Upper lobe of left lung (tissue), 6 donors: ENCODE data around the gene SLC23A2. TPM values are rescaled to one million over a fixed set of nuclear protein-coding genes. Genes with fewer than 3 reads are reported as not detected.

ENCODE experiments used
- ATAC-seq, 2 donors: fragments of 200-7000 bp; cut with Tn5 transposase; one replicate each; pipeline ENCODE4 v1.9.1; 2022; ENCODE audit warnings: mild to moderate bottlenecking in 2 of 2, moderate library complexity in 2 of 2; ENCODE audit not compliant: low FRiP score in 2 of 2
- DNase-seq, 2 donors: peaks; one replicate each; pipeline ENCODE4 v3.0.0-alpha.2; 2019 to 2020
- H3K27ac ChIP-seq, 4 donors: fragments of 200-600 bp; sonication (generic); one replicate each; pipeline ENCODE4 v1.5.1; 2016 to 2019
- H3K27me3 ChIP-seq, 4 donors: fragments of 200-600 bp; sonication (generic); one replicate each; pipeline ENCODE4 v1.5.1; 2017 to 2019
- H3K36me3 ChIP-seq, 4 donors: fragments of 200-600 bp; sonication (generic); one replicate each; pipeline ENCODE4 v1.5.1; 2016 to 2019
- H3K4me1 ChIP-seq, 4 donors: fragments of 200-600 bp; sonication (generic); one replicate each; pipeline ENCODE4 v1.5.1; 2018 to 2019
- H3K4me3 ChIP-seq, 4 donors: fragments of 200-600 bp; sonication (generic); one replicate each; pipeline ENCODE4 v1.5.1; 2017 to 2019; ENCODE audit warnings: mild to moderate bottlenecking in 2 of 4, moderate library complexity in 1 of 4
- H3K9me3 ChIP-seq, 4 donors: fragments of 200-600 bp; sonication (generic); one replicate each; pipeline ENCODE4 v1.5.1; 2018 to 2019
- EP300 ChIP-seq, 4 donors: sonication (generic); formaldehyde crosslinking; IDR thresholded peaks; one replicate each; pipeline ENCODE4 v1.5.1; 2017; ENCODE audit warnings: antibody characterized with exemption in 4 of 4, control low read depth in 2 of 4
- POLR2A ChIP-seq, 4 donors: fragments of 450-650 bp; IDR thresholded peaks; one replicate each; pipeline ENCODE4 v1.5.1; 2016 to 2017; ENCODE audit warnings: antibody characterized with exemption in 4 of 4, mild to moderate bottlenecking in 2 of 4
- POLR2AphosphoS5 ChIP-seq, 2 donors: sonication (generic); formaldehyde crosslinking; IDR thresholded peaks; one replicate each; pipeline ENCODE4 v1.5.1; 2017; ENCODE audit warnings: antibody characterized with exemption in 2 of 2
- WGBS, 2 donors: methylation state at CpG; one replicate each; pipeline ENCODE4 v1.1.5; 2017 to 2018; 5-methylcytosine and 5-hydroxymethylcytosine counted together
- total RNA-seq, 6 donors: library from RNA; depleted of rRNA in 4 of 6; stranded (reverse); fragments of >200 nt in 4 of 6; gene quantifications; one replicate each; pipeline versions ENCODE4 v1.1.0 to v1.2.1, GENCODE V29; 2016 to 2021
- TF ChIP-seq, protein P1 (sequence below), 6 experiments: fragments of 450-650 bp in 4 of 6; fragments of 200-600 bp in 2 of 6; sonication (generic) in 2 of 6; IDR thresholded peaks; one replicate each; pipeline ENCODE4 v1.5.1; 2016 to 2019; ENCODE audit warnings: antibody characterized with exemption in 6 of 6
- donor health status: DM: no; HTN: no; CAD: no; lungs with moderate emphysema.
- donor health status: DM: no; HTN: yes; CAD: no; lungs with severe emphysema.

SLC23A2 gene
- total RNA-seq, 6 donors from 2014 or later = 13.1 to 26.2 (median 19.2) TPM

DNA sequence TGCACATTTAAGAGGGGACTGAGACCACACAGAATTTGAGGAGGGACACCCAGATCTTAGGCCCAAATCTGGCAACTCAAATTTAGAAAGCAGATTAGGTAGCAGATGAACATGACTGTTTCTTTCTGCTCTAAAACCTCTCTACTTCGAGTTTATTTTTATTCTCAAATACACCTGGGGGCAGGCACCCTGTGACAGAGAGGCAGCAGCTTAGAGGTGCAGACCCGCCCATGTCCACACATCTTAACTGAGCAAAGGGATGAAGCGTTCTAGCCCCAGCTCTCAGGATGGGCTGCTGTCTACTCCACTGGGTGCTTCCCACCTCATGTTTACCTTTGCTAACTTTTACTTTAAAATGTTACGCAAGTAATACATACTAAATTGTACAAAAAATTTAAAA lies 125.0 kb downstream of the SLC23A2 start:
- H3K4me1 ChIP-seq = no peaks in the 10 kb centered on the region
- no peak overlapping the region for H3K4me3 ChIP-seq
- ATAC-seq (no peak), DNase-seq (no peak)
- WGBS, 2 donors = 91 to 94% methylated on average over 4 of the region's 4 CpGs
- no peak overlapping the region for H3K27ac ChIP-seq
- TF ChIP-seq, protein P1, sequence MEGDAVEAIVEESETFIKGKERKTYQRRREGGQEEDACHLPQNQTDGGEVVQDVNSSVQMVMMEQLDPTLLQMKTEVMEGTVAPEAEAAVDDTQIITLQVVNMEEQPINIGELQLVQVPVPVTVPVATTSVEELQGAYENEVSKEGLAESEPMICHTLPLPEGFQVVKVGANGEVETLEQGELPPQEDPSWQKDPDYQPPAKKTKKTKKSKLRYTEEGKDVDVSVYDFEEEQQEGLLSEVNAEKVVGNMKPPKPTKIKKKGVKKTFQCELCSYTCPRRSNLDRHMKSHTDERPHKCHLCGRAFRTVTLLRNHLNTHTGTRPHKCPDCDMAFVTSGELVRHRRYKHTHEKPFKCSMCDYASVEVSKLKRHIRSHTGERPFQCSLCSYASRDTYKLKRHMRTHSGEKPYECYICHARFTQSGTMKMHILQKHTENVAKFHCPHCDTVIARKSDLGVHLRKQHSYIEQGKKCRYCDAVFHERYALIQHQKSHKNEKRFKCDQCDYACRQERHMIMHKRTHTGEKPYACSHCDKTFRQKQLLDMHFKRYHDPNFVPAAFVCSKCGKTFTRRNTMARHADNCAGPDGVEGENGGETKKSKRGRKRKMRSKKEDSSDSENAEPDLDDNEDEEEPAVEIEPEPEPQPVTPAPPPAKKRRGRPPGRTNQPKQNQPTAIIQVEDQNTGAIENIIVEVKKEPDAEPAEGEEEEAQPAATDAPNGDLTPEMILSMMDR (IDR thresholded peaks at IDR 0.05) = no peak
- TF ChIP-seq POLR2A (IDR thresholded peaks at IDR 0.05) (no peak), POLR2AphosphoS5 (IDR thresholded peaks at IDR 0.05) (no peak), EP300 (IDR thresholded peaks at IDR 0.05) (no peak)
- H3K36me3 ChIP-seq = peaks cover 0 to 49% (median 22%) of the 10 kb centered on the region in 4 donors
- no peaks in the 10 kb centered on the region for H3K9me3 ChIP-seq
- no peaks in the 10 kb centered on the region for H3K27me3 ChIP-seq

DNA sequence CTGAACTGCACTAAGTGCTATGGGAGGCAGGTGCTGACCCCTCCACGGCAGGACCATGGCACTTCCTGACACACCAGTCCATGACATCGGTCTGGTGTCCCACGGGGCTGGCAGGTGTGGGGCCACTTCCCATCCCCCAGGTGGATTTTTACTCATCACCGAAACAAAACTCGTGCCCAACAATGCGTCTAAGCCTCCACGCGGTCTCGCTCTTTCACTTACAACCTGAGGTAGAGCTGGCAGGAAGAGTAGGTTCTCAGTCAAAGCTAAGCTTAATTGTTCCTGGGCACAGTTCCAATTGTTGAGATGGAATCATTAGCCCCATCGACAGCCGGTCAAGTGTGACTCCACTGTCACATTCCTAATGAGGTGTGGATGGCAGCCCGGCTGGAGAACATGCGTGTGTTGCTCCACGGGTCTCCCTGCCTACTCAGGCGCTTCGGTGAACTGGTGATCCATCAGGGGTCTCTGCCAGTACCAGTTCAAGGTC lies 125.7 kb downstream of the SLC23A2 start:
- no peaks in the 10 kb centered on the region for H3K9me3 ChIP-seq
- no peaks in the 10 kb centered on the region for H3K4me1 ChIP-seq
- H3K36me3 ChIP-seq = peaks cover 0 to 51% (median 22%) of the 10 kb centered on the region in 4 donors
- no peak overlapping the region for H3K4me3 ChIP-seq
- TF ChIP-seq, protein P1 (IDR thresholded peaks at IDR 0.05) = no peak
- TF ChIP-seq POLR2A (IDR thresholded peaks at IDR 0.05) (no peak), EP300 (IDR thresholded peaks at IDR 0.05) (no peak), POLR2AphosphoS5 (IDR thresholded peaks at IDR 0.05) (no peak)
- WGBS, 2 donors = 77 to 80% methylated on average over 16 of the region's 16 CpGs
- H3K27me3 ChIP-seq = no peaks in the 10 kb centered on the region
- ATAC-seq (no peak), DNase-seq (no peak)
- H3K27ac ChIP-seq = no peak overlapping the region

DNA sequence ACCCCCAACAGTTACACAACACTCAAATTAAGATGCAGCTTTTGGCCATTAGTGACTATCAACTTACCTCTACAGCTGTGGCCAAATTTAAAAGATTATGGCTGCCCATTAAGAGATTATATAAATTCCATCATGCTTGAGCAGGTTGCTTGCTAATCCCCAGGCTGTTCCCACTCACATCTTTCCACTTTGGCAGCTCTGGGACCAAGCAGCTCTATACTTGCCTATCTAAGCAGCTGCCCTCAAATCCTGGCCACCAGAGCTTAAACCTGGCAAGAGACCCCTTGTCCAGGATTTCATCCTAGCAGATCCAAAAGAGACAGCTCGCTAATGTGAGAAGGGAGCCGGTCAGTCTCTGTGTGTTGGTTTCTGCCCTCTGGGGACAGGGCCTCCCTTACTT lies 127.9 kb downstream of the SLC23A2 start:
- peaks cover 0 to 43% (median 19%) of the 10 kb centered on the region in 4 donors for H3K36me3 ChIP-seq

DNA sequence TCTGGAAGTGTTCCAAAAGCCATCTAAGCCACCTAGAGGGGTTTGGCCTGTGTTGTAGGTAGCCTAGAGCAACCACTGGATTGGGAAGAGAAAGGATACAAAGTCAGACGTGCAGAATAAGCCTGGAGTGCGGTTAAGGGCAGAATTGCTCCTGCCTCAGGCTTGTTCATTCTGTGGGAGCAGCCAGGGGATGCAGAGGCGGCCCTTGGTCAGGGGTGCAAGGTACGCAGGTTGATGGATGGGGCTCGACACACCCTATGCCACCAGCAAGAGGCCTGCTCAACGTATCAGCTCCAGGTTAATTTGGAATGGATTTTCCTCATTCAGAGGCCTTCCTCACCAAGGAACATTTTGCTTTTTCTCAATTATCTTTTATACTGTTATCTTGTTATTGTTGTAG lies 129.8 kb downstream of the SLC23A2 start:
- no peak for ATAC-seq

More for the DNA sequence above, 127.9 kb downstream of the SLC23A2 start:
- ATAC-seq = no peak
- no peaks in the 10 kb centered on the region for H3K9me3 ChIP-seq
- no peak overlapping the region for H3K27ac ChIP-seq
- no peak overlapping the region for H3K4me3 ChIP-seq
- H3K27me3 ChIP-seq = no peaks in the 10 kb centered on the region
- WGBS, 2 donors = 100% methylated on average over 1 to 2 of the region's 2 CpGs
- TF ChIP-seq, protein P1 (IDR thresholded peaks at IDR 0.05) = no peak
- TF ChIP-seq POLR2AphosphoS5 (IDR thresholded peaks at IDR 0.05) = no peak
- no peak for TF ChIP-seq POLR2A (IDR thresholded peaks at IDR 0.05)
- no peak for TF ChIP-seq EP300 (IDR thresholded peaks at IDR 0.05)
- H3K4me1 ChIP-seq = peaks cover 0 to 7% (median 3%) of the 10 kb centered on the region in 4 donors
- no peak for DNase-seq

More for the DNA sequence above, 129.8 kb downstream of the SLC23A2 start:
- H3K36me3 ChIP-seq = peaks cover 0 to 43% (median 19%) of the 10 kb centered on the region in 4 donors
- peaks cover 0 to 7% (median 3%) of the 10 kb centered on the region in 4 donors for H3K4me1 ChIP-seq
- H3K9me3 ChIP-seq = no peaks in the 10 kb centered on the region
- TF ChIP-seq, protein P1 (IDR thresholded peaks at IDR 0.05) = no peak
- TF ChIP-seq EP300 (IDR thresholded peaks at IDR 0.05) = no peak
- no peak for TF ChIP-seq POLR2A (IDR thresholded peaks at IDR 0.05)
- no peak for TF ChIP-seq POLR2AphosphoS5 (IDR thresholded peaks at IDR 0.05)
- DNase-seq = no peak
- H3K27ac ChIP-seq = no peak overlapping the region
- no peaks in the 10 kb centered on the region for H3K27me3 ChIP-seq
- WGBS, 2 donors = 83 to 97% methylated on average over 6 of the region's 6 CpGs
- no peak overlapping the region for H3K4me3 ChIP-seq
